Smooth muscle cell (in vitro differentiated cells): ENCODE results near the gene ITIH6. TPM values are rescaled to one million over a fixed set of nuclear protein-coding genes. Genes with fewer than 3 reads are reported as not detected.
"Not testable (repeated sequence)": the region's sequence is repeated elsewhere in the genome, so short reads cannot be mapped to it uniquely, and the experiment has no call there.

Experiments used
- DNase-seq: peaks from one replicate; lab custom pipeline; 2025; ENCODE audit not compliant: unreplicated experiment; lab: John Stamatoyannopoulos, UW
- H2AFZ ChIP-seq: fragments of 200-600 bp; sonication (generic); 2 replicates; pipeline ENCODE4 v1.6.0; 2016; ENCODE audit warnings: antibody characterized with exemption, low read depth, mild to moderate bottlenecking
- H3F3A ChIP-seq: fragments of 200-600 bp; sonication (generic); 2 replicates; pipeline ENCODE4 v1.6.0; 2017; ENCODE audit warnings: antibody characterized with exemption, low read depth
- H3K27ac ChIP-seq: fragments of 200-600 bp; sonication (generic); 2 replicates; pipeline ENCODE4 v1.5.1; 2016; ENCODE audit warnings: low read depth, mild to moderate bottlenecking
- H3K27me3 ChIP-seq: fragments of 200-600 bp; sonication (generic); 2 replicates; pipeline ENCODE4 v1.6.1; 2016; ENCODE audit warnings: low read depth, mild to moderate bottlenecking
- H3K36me3 ChIP-seq: fragments of 200-600 bp; sonication (generic); 2 replicates; pipeline ENCODE4 v1.5.1; 2016; ENCODE audit warnings: low read depth
- H3K4me1 ChIP-seq: fragments of 200-600 bp; sonication (generic); 2 replicates; pipeline ENCODE4 v1.5.1; 2016; ENCODE audit warnings: low read depth
- H3K4me2 ChIP-seq: fragments of 200-600 bp; sonication (generic); 2 replicates; pipeline ENCODE4 v1.6.0; 2016; ENCODE audit warnings: mild to moderate bottlenecking
- H3K4me3 ChIP-seq: fragments of 200-600 bp; sonication (generic); 2 replicates; pipeline ENCODE4 v1.5.1; 2016; ENCODE audit warnings: mild to moderate bottlenecking
- H3K79me2 ChIP-seq: fragments of 200-600 bp; sonication (generic); 2 replicates; pipeline ENCODE4 v1.6.0; 2016; ENCODE audit warnings: low read depth, mild to moderate bottlenecking
- H3K9ac ChIP-seq: fragments of 200-600 bp; sonication (generic); 2 replicates; pipeline ENCODE4 v1.6.0; 2016; ENCODE audit warnings: low read depth
- H3K9me3 ChIP-seq: fragments of 200-600 bp; sonication (generic); replicated peaks from 2 replicates; pipeline ENCODE4 v1.5.1; 2016; ENCODE audit warnings: low read depth
- H4K20me1 ChIP-seq: fragments of 200-600 bp; sonication (generic); 2 replicates; pipeline ENCODE4 v1.6.0; 2016; ENCODE audit warnings: low read depth
- WGBS: methylation state at CpG from one replicate; pipeline ENCODE4 v1.1.7; 2016; ENCODE audit warnings: low lambda C conversion rate; 5-methylcytosine and 5-hydroxymethylcytosine counted together
- polyA plus RNA-seq: library from polyadenylated mRNA; unstranded; fragments of >200 nt; fragmentation: Nextera tagmentation; extraction: Ambion mirVana; gene quantifications from 2 replicates; pipeline ENCODE4 v1.2.1, GENCODE V29; 2016
- total RNA-seq: library from RNA; depleted of rRNA; stranded (reverse); fragments of >200 nt; gene quantifications from 2 replicates; pipeline ENCODE4 v1.2.3, GENCODE V29; 2014
- TF ChIP-seq, protein P1 (sequence below): fragments of 200-600 bp; sonication (generic); IDR thresholded peaks from 2 replicates; pipeline ENCODE4 v1.5.1; 2017; ENCODE audit warnings: borderline replicate concordance, mild to moderate bottlenecking, antibody characterized with exemption; ENCODE audit not compliant: insufficient read depth, poor library complexity, severe bottlenecking

ITIH6 gene
- total and polyA plus RNA-seq, 2 experiments from 2014 or later, result not detected

DNA sequence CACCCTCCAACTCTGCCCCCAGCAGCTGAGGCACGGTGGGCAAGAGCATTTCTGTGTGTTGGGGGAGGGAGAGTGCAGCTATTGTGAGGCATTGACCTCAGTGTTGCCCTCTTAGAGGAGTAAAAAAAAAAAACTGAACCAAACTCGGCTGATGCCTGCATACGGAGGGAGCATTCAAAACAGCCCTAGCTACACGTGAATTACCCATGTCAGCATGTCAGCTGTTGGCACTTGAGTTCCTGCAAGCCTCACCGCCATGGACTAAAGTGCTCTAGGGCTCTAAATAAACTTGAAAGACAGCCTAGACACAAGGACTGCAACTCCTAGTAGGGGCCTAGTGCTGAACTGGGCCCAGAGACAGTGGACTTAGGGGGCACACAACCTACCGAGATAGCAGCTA, 22.0 kb downstream of the ITIH6 start:
- Histone ChIP-seq H3K4me2 (no peak overlapping the region), H3K79me2 (no peaks in the 10 kb centered on the region), H2AFZ (no peak overlapping the region), H3K4me1 (peaks cover 2% of the 10 kb centered on the region), H3K9me3 (no peaks in the 10 kb centered on the region), H3F3A (no peaks in the 10 kb centered on the region), H3K27me3 (no peaks in the 10 kb centered on the region), H3K27ac (no peak overlapping the region), H3K36me3 (no peaks in the 10 kb centered on the region), H3K9ac (no peak overlapping the region), H4K20me1 (no peaks in the 10 kb centered on the region), H3K4me3 (no peak overlapping the region)
- WGBS, result 78% methylated on average over 6 of the region's 6 CpGs
- DNase-seq, result no peak
- TF ChIP-seq, protein P1, sequence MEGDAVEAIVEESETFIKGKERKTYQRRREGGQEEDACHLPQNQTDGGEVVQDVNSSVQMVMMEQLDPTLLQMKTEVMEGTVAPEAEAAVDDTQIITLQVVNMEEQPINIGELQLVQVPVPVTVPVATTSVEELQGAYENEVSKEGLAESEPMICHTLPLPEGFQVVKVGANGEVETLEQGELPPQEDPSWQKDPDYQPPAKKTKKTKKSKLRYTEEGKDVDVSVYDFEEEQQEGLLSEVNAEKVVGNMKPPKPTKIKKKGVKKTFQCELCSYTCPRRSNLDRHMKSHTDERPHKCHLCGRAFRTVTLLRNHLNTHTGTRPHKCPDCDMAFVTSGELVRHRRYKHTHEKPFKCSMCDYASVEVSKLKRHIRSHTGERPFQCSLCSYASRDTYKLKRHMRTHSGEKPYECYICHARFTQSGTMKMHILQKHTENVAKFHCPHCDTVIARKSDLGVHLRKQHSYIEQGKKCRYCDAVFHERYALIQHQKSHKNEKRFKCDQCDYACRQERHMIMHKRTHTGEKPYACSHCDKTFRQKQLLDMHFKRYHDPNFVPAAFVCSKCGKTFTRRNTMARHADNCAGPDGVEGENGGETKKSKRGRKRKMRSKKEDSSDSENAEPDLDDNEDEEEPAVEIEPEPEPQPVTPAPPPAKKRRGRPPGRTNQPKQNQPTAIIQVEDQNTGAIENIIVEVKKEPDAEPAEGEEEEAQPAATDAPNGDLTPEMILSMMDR, result no peak

DNA sequence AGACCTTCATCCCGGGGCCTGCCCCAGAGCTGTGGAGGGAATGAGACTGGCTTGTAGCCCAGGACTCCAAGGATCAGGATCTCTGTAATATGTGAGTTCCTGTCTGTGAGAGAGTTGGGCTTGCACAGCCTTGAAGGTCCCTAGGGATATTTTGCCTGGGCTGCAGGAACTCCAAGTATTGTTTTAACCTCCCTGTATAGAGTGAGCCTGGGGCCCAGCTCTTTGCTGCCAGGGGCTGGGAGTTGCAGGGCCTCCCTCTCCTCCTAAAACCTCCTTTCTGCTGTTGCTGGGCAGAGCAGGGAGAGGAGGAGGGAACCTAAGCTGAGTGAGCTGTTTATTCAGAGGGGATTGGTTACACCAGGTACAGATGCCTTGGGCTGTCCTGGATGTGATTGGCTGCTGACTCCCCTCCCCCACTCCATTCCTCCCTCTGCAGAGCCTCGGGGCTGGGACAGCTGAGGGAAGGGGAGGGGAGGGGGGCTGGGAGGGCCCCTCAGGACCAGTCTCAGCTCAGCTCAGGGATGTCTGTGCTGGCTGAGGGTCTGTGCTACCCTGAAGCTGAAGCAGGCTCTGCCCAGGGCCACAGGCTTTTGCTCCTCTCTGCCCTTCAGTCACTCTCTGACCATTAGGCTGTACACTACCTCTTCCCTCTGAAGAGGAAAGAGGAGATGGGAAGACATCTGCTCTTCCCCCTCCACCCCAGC, 23.5 kb downstream of the ITIH6 start:
- WGBS, result 63% methylated on average over 1 of the region's 2 CpGs
- H3K4me1 ChIP-seq, DNase-seq, H3K4me2 ChIP-seq, H3K4me3 ChIP-seq, H3K9ac ChIP-seq, H3K36me3 ChIP-seq, H3K79me2 ChIP-seq, H3K27ac ChIP-seq, H4K20me1 ChIP-seq, H3K9me3 ChIP-seq, H3F3A ChIP-seq, H3K27me3 ChIP-seq: not testable (repeated sequence)
- H2AFZ ChIP-seq, result peak overlapping the region; percentile 58

DNA sequence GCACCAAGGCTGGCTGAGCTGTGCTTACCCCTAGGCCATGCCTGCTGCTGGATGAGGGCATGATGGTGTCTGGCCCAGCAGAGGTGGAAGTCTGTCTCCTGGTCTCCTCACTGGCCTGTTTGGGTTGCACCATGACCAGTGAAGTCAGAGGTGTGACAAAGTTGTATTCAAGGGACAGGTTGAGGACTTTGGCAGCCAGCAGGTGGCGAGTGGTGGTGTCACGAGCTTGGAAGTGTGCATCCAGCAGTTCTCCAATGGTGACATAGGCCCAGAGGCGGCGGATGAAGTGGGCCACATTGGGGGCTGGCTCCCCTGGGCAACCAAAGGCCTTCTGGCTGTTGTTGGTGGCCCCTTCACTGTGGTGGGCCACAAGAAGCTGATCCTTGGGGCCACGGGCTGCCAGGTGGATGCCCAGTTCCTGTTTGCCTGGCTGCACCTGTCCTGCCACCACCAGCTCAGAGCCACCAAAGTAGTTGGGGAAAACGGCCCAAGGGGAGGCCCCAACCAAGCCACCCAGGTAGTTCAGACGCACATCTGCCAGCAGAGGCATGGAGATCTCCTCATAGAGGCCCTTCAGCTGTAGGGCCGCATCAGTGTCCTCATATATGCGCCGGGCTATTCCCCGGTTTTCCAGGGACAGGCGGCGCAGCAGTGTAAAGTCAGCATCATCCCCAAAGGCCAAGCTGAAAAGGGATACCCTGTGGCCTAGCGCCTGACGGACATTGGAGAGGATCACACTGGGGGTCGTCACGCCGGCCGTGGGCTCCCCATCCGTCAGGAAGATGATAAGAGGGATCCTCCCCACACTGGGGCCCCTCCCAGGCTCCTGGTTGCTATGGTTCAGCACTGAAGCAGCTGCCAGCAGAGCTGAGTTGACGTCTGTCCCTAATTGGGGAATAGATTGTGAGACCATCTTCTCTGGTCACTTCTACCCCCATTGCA, 39.7 kb downstream of the ITIH6 start:
- Histone ChIP-seq H3K4me1 (no peaks in the 10 kb centered on the region), H3K27me3 (no peaks in the 10 kb centered on the region), H3K9me3 (no peaks in the 10 kb centered on the region), H3K4me3 (no peak overlapping the region), H3K9ac (no peak overlapping the region), H3K79me2 (no peaks in the 10 kb centered on the region), H3K27ac (no peak overlapping the region), H2AFZ (no peak overlapping the region), H3K4me2 (no peak overlapping the region), H3K36me3 (no peaks in the 10 kb centered on the region), H4K20me1 (no peaks in the 10 kb centered on the region), H3F3A (no peaks in the 10 kb centered on the region)
- 72% methylated on average over 21 of the region's 21 CpGs for WGBS
- TF ChIP-seq, protein P1, result no peak
- DNase-seq, result no peak

DNA sequence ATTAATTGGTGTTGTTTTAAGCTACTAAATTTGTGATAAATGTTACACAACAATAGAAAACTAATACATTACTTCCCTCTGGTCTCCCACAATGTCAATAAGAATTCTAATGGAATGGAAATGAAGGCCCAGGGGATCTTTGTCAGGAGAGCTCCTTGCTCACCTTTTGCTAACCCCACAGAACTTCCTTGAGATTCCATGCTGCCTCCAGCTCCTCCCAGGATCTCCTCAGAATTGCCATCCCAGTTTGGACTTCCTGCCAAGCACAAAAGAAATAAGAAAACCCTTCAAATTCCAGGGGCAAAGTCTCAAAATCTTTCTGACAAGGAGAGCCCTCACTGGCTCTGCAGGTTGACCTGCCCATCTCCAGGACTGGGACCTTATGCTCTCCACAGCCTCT, 43.2 kb downstream of the ITIH6 start:
- no peak overlapping the region for H3K4me2 ChIP-seq
- no peaks in the 10 kb centered on the region for H3F3A ChIP-seq

More for the DNA sequence above, 43.2 kb downstream of the ITIH6 start:
- H4K20me1 ChIP-seq, result no peaks in the 10 kb centered on the region
- TF ChIP-seq, protein P1, result no peak
- H3K4me1 ChIP-seq, result no peaks in the 10 kb centered on the region
- no peak overlapping the region for H2AFZ ChIP-seq
- H3K36me3 ChIP-seq, result no peaks in the 10 kb centered on the region
- H3K9me3 ChIP-seq, result no peaks in the 10 kb centered on the region
- no peaks in the 10 kb centered on the region for H3K79me2 ChIP-seq
- no peak overlapping the region for H3K4me3 ChIP-seq
- no peak for DNase-seq
- no peaks in the 10 kb centered on the region for H3K27me3 ChIP-seq
- H3K9ac ChIP-seq, result no peak overlapping the region
- no peak overlapping the region for H3K27ac ChIP-seq
